Common myeloid progenitor, CD34-positive (primary cell): ENCODE data around the gene SCN9A.
"Not testable (repeated sequence)": the region's sequence is repeated elsewhere in the genome, so short reads cannot be mapped to it uniquely, and the experiment has no call there.

Experiments
- CTCF ChIA-PET: fragments of 350-600 bp; sonication (Branson Sonifier 250); formaldehyde crosslinking; loops from one replicate; lab custom pipeline; 2021; ENCODE audit warnings: antibody characterized with exemption; lab: Charles Lee
- POLR2A ChIA-PET: fragments of 350-600 bp; sonication (Branson Sonifier 250); formaldehyde crosslinking; loops from one replicate; lab custom pipeline; 2021; ENCODE audit warnings: antibody characterized with exemption; lab: Charles Lee
- DNase-seq, 3 donors: peaks; one replicate each; pipeline versions ENCODE4 v3.0.0 to v3.0.0-alpha.2; 2013
- H3K27ac ChIP-seq, 2 experiments: 1 replicate in 1 of 2; 2 replicates in 1 of 2; pipeline ENCODE4 v1.7.0; 2013; ENCODE audit warnings: inconsistent platforms in 2 of 2, low read length in 2 of 2, mild to moderate bottlenecking in 2 of 2, low read depth in 1 of 2, moderate library complexity in 1 of 2; ENCODE audit not compliant: severe bottlenecking in 2 of 2, insufficient read depth in 1 of 2, poor library complexity in 1 of 2
- H3K27me3 ChIP-seq, 5 experiments: replicated peaks in 2 of 5; 1 replicate in 3 of 5; 2 replicates in 2 of 5; pipeline versions ENCODE4 v1.6.1 to v1.7.0; 2013; ENCODE audit warnings: low read length in 4 of 5, mild to moderate bottlenecking in 2 of 5, moderate library complexity in 2 of 5, inconsistent platforms in 1 of 5; ENCODE audit not compliant: insufficient read depth in 5 of 5, control insufficient read depth in 4 of 5
- H3K36me3 ChIP-seq, 4 experiments: 1 replicate in 2 of 4; 2 replicates in 2 of 4; pipeline versions ENCODE4 v1.6.1 to v1.7.0; 2013; ENCODE audit warnings: low read length in 3 of 4, control low read depth in 1 of 4, mild to moderate bottlenecking in 1 of 4; ENCODE audit not compliant: control insufficient read depth in 4 of 4, insufficient read depth in 4 of 4
- H3K4me1 ChIP-seq, 4 experiments: 1 replicate in 3 of 4; 2 replicates in 1 of 4; pipeline versions ENCODE4 v1.6.1 to v1.7.1; 2013; ENCODE audit warnings: low read length in 3 of 4, mild to moderate bottlenecking in 3 of 4, control low read depth in 1 of 4, inconsistent platforms in 1 of 4, moderate library complexity in 1 of 4; ENCODE audit not compliant: control insufficient read depth in 4 of 4, insufficient read depth in 4 of 4; ENCODE audit errors: control extremely low read depth in 1 of 4
- H3K4me3 ChIP-seq, 7 experiments: 1 replicate in 4 of 7; 2 replicates in 3 of 7; pipeline versions ENCODE4 v1.5.1 to v1.7.0; 2013; ENCODE audit warnings: mild to moderate bottlenecking in 7 of 7, low read length in 6 of 7, moderate library complexity in 6 of 7, inconsistent platforms in 2 of 7, low read depth in 2 of 7, control low read depth in 1 of 7; ENCODE audit not compliant: insufficient read depth in 4 of 7, control insufficient read depth in 1 of 7; ENCODE audit errors: extremely low read depth in 1 of 7
- H3K9me3 ChIP-seq, 5 experiments: 1 replicate in 4 of 5; 2 replicates in 1 of 5; pipeline versions ENCODE4 v1.6.1 to v1.7.1; 2013; ENCODE audit warnings: low read length in 4 of 5, mild to moderate bottlenecking in 2 of 5, inconsistent platforms in 1 of 5, low read depth in 1 of 5, moderate library complexity in 1 of 5; ENCODE audit not compliant: control insufficient read depth in 4 of 5, insufficient read depth in 2 of 5; ENCODE audit errors: control extremely low read depth in 1 of 5
- WGBS: methylation state at CpG from one replicate; pipeline ENCODE4 v1.1.5; 2013; ENCODE audit not compliant: insufficient coverage; 5-methylcytosine and 5-hydroxymethylcytosine counted together

Gene SCN9A

DNA sequence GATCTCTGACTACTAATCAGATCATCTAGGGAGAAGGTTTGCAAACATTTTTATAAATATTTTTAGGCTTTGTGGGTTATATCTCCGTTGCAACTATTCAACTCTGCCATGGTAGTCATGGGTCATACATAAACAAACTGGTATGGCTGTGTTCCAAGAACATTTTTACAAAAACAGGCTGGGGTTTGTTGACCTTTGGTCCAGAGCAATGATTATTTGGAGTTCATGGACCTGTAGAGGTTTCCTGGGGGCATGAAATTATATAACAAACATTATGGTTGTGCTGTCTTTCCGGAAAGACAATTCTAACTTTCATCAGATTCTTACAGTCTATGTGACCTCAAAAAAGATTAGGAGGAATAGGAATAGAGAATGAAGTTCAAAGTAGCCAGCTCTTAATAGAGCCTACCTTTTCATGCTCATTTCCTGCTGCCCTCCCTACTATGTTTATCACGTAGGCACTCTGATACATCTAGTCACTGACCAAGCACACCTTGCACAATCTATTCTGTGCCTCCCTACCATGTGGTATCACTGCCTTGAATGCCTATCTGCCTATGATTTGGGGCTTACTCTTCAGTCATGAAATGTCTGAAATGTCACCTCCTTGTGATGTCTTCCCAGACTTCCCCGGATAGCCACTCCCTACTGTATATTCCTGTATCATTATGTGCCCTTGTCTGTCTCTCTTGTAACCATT lies 145.6 kb downstream of the SCN9A start:
- 100% methylated on average over 1 of the region's 4 CpGs for WGBS
- Histone ChIP-seq H3K36me3 (peaks cover 2 to 5% (median 3%) of the 10 kb centered on the region in 4 experiments), H3K27ac (no peak overlapping the region), H3K9me3 (no peaks in the 10 kb centered on the region), H3K4me3 (no peak overlapping the region), H3K4me1 (no peaks in the 10 kb centered on the region), H3K27me3 (no peaks in the 10 kb centered on the region)
- POLR2A ChIA-PET, result no interaction called here
- CTCF ChIA-PET, result no interaction called here
- no peak for DNase-seq

- POLR2A ChIA-PET, result no interaction called here
- Histone ChIP-seq H3K36me3 (peaks cover 2 to 5% (median 3%) of the 10 kb centered on the region in 4 experiments), H3K27me3 (no peaks in the 10 kb centered on the region), H3K9me3 (no peaks in the 10 kb centered on the region), H3K4me1 (no peaks in the 10 kb centered on the region), H3K27ac (no peak overlapping the region), H3K4me3 (no peak overlapping the region)
- DNase-seq, result no peak
- CTCF ChIA-PET, result no interaction called here
Measured at GRCh38 chr2:166229678-166230023, 146.1 kb downstream of the SCN9A start.

GRCh38 chr2:166224197-166224596 lies 151.5 kb downstream of the SCN9A start:
- no peak overlapping the region for H3K4me3 ChIP-seq
- H3K9me3 ChIP-seq, result peaks cover 0 to 4% (median 0%) of the 10 kb centered on the region in 5 experiments
- no peak for DNase-seq
- H3K27me3 ChIP-seq, result no peaks in the 10 kb centered on the region
- POLR2A ChIA-PET, result no interaction called here
- H3K4me1 ChIP-seq, result no peaks in the 10 kb centered on the region
- CTCF ChIA-PET, result no interaction called here
- H3K36me3 ChIP-seq, result peaks cover 3 to 8% (median 6%) of the 10 kb centered on the region in 4 experiments
- no peak overlapping the region for H3K27ac ChIP-seq

DNA sequence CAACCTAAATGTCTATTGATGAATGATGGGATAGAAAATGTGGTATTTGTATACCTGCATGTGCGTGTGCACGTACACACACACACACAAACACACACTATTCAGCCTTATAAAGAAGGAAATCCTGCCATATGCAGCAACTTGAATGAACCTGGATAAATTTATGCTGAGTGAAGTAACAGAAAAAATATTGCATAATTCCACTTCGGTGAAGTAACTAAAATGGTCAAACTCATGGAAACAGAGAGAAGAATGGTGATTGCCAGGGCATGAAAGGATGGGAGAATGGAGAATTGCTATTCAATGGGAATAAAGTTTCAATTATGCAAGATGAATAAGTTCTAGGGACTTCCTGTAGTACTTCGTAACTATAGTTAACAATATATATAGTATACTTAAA lies 152.4 kb downstream of the SCN9A start:
- 91% methylated on average over 1 of the region's 4 CpGs for WGBS
- no peak overlapping the region for H3K27ac ChIP-seq
- ChIA-PET POLR2A (no interaction called here), CTCF (no interaction called here)
- H3K4me1 ChIP-seq, result no peaks in the 10 kb centered on the region
- H3K27me3 ChIP-seq, result no peaks in the 10 kb centered on the region
- peaks cover 0 to 7% (median 4%) of the 10 kb centered on the region in 4 experiments for H3K36me3 ChIP-seq
- peaks cover 0 to 4% (median 0%) of the 10 kb centered on the region in 5 experiments for H3K9me3 ChIP-seq
- H3K4me3 ChIP-seq, result no peak overlapping the region
- DNase-seq, result no peak

DNA sequence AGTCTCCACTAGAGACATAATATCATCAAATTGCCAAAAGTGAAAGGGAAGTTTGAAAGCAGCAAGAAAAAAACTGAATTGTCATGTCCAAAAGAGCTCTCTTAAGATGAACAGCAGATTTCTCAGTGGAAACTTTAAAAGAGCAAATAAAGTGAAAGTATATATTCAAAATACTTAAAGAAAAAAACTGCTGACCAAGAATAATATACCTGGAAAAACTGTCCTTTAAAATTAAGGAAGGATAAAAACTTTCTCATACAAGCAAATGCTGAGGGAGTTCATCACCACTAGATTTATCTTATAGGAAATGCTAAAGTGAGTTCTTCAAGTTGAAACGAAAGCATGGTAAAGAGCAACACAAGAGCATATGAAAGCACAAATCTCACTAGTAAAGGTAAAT lies 164.7 kb downstream of the SCN9A start:
- WGBS, result no CpG with 5 or more reads among the region's 1 CpG
- Histone ChIP-seq H3K36me3 (peaks cover 0 to 7% (median 2%) of the 10 kb centered on the region in 4 experiments), H3K4me3 (no peak overlapping the region), H3K4me1 (no peaks in the 10 kb centered on the region), H3K27me3 (no peaks in the 10 kb centered on the region), H3K27ac (no peak overlapping the region), H3K9me3 (peaks cover 0 to 8% (median 3%) of the 10 kb centered on the region in 5 experiments)
- CTCF ChIA-PET, result no interaction called here
- peak in 2 of 3 donors; percentile 2 to 6 for DNase-seq
- POLR2A ChIA-PET, result no interaction called here

GRCh38 chr2:166209944-166210343 lies 165.8 kb downstream of the SCN9A start:
- H3K36me3 ChIP-seq, DNase-seq, POLR2A ChIA-PET, CTCF ChIA-PET, H3K27me3 ChIP-seq, H3K27ac ChIP-seq, H3K4me1 ChIP-seq, H3K4me3 ChIP-seq, H3K9me3 ChIP-seq: not testable (repeated sequence)
- no CpG with 5 or more reads among the region's 4 CpGs for WGBS

DNA sequence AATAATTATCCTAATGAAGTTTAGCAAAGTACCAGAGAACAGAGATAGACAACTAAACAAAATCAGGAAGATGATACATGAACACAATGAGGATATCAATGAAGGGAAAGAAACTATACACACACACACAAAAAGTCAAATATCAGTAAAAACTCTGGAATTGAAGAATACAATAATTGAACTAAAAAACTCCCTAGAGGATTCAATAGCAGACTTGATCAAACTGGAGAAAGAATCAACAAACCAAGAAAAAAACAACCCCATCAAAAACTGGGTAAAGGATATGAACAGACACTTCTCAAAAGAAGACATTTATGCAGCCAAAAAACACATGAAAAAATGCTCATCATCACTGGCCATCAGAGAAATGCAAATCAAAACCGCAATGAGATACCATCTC lies 166.4 kb downstream of the SCN9A start:
- POLR2A ChIA-PET, DNase-seq, CTCF ChIA-PET, H3K36me3 ChIP-seq, H3K9me3 ChIP-seq, H3K27ac ChIP-seq, H3K4me3 ChIP-seq, H3K4me1 ChIP-seq, H3K27me3 ChIP-seq: not testable (repeated sequence)
- no CpG with 5 or more reads among the region's 1 CpG for WGBS
